Cerebellar nuclear complex (tissue), 1 donor: ENCODE data around the gene WWOX.

Experiments
- DNase-seq, 2 experiments: peaks; one replicate each; lab custom pipeline; 2025; lab: John Stamatoyannopoulos, UW

Gene WWOX

GRCh38 chr16:78438632-78439031 lies 339.2 kb downstream of the WWOX start:
- DNase-seq, result no peak

GRCh38 chr16:78439646-78440045 lies 340.2 kb downstream of the WWOX start:
- DNase-seq, result no peak

- no peak for DNase-seq
Measured at GRCh38 chr16:78441298-78441697, 341.8 kb downstream of the WWOX start.

- no peak for DNase-seq
Measured at GRCh38 chr16:78443542-78444364, 344.3 kb downstream of the WWOX start.

GRCh38 chr16:78445818-78446217 lies 346.4 kb downstream of the WWOX start:
- no peak for DNase-seq

- no peak for DNase-seq
Measured at GRCh38 chr16:78446486-78446885, 347.0 kb downstream of the WWOX start.

- DNase-seq, result no peak
Measured at GRCh38 chr16:78446992-78447563, 347.6 kb downstream of the WWOX start.

GRCh38 chr16:78448658-78449271 lies 349.3 kb downstream of the WWOX start:
- DNase-seq, result no peak

GRCh38 chr16:78450255-78450654 lies 350.8 kb downstream of the WWOX start:
- no peak for DNase-seq

- DNase-seq, result no peak
Measured at GRCh38 chr16:78452025-78452555, 352.6 kb downstream of the WWOX start.

- DNase-seq, result no peak
Measured at GRCh38 chr16:78455861-78456260, 356.4 kb downstream of the WWOX start.

- DNase-seq, result no peak
Measured at GRCh38 chr16:78458588-78458987, 359.1 kb downstream of the WWOX start.

GRCh38 chr16:78460428-78460827 lies 361.0 kb downstream of the WWOX start:
- DNase-seq, result no peak

- DNase-seq, result no peak
Measured at GRCh38 chr16:78461087-78461486, 361.6 kb downstream of the WWOX start.

- no peak for DNase-seq
Measured at GRCh38 chr16:78461496-78462287, 362.2 kb downstream of the WWOX start.

- no peak for DNase-seq
Measured at GRCh38 chr16:78462288-78463208, 363.1 kb downstream of the WWOX start.

- DNase-seq, result no peak
Measured at GRCh38 chr16:78463591-78463990, 364.1 kb downstream of the WWOX start.

GRCh38 chr16:78464833-78465232 lies 365.4 kb downstream of the WWOX start:
- DNase-seq, result no peak

- DNase-seq, result no peak
Measured at GRCh38 chr16:78465730-78466129, 366.3 kb downstream of the WWOX start.

GRCh38 chr16:78469787-78470186 lies 370.3 kb downstream of the WWOX start:
- no peak for DNase-seq
